A549 (cell line): ENCODE measurements around the gene MAN1A2. TPM values are rescaled to one million over a fixed set of nuclear protein-coding genes. Genes with fewer than 3 reads are reported as not detected.

ENCODE experiments used
- ATAC-seq, 2 experiments: fragments of 200-7000 bp in 1 of 2; fragments of >200 bp in 1 of 2; cut with Nextera tagmentation in 1 of 2; cut with Tn5 transposase in 1 of 2; 3 replicates each; pipeline versions ENCODE4 v1.8.0 to v1.9.1; 2018 to 2020; ENCODE audit warnings: mild to moderate bottlenecking in 1 of 2, moderate library complexity in 1 of 2
- CTCF ChIA-PET: fragments of 300-600 bp; sonication (Branson Sonifier 250); formaldehyde crosslinking; extraction: SDS; loops from one replicate; lab custom pipeline; 2021; ENCODE audit warnings: antibody characterized with exemption, inconsistent platforms; lab: Yijun Ruan, JAX
- POLR2A ChIA-PET: fragments of 350-600 bp; formaldehyde crosslinking; extraction: SDS; loops from one replicate; lab custom pipeline; 2021; ENCODE audit warnings: antibody characterized with exemption, inconsistent platforms; lab: Yijun Ruan, JAX
- DNase-seq, 2 experiments: peaks; one replicate each; pipeline versions ENCODE4 v3.0.0 to v3.0.0-alpha.2; 2011 to 2016; ENCODE audit warnings: low read depth in 1 of 2, low spot score in 1 of 2
- FAIRE-seq: peaks from 2 replicates; lab custom pipeline; 2011; peaks lifted over from hg19 to GRCh38; lab: Jason Lieb, UNC
- H3K27ac ChIP-seq, 2 experiments: fragments of >200 bp; sonication (Bioruptor Twin); formaldehyde crosslinking; 3 replicates each; pipeline ENCODE4 v1.5.1; 2016 to 2017
- H3K4me1 ChIP-seq: fragments of >200 bp; sonication (Bioruptor Twin); formaldehyde crosslinking; 3 replicates; pipeline ENCODE4 v1.6.1; 2016
- H3K4me2 ChIP-seq: fragments of >200 bp; sonication (Bioruptor Twin); formaldehyde crosslinking; 3 replicates; pipeline ENCODE4 v1.6.1; 2016
- H3K4me3 ChIP-seq: fragments of >200 bp; sonication (Bioruptor Twin); formaldehyde crosslinking; 3 replicates; pipeline ENCODE4 v1.5.1; 2016
- H3K9me3 ChIP-seq: fragments of >200 bp; sonication (Bioruptor Twin); formaldehyde crosslinking; 3 replicates; pipeline ENCODE4 v1.6.1; 2016
- CBX8 ChIP-seq: fragments of 200-600 bp; sonication (generic); IDR thresholded peaks from 2 replicates; pipeline ENCODE4 v1.6.1; 2016
- CEBPB ChIP-seq, 2 experiments: fragments of >200 bp in 1 of 2; sonication (Bioruptor Twin) in 1 of 2; formaldehyde crosslinking in 1 of 2; IDR thresholded peaks; 2 replicates each; pipeline ENCODE4 v1.6.1; 2012 to 2016
- CHD2 ChIP-seq: fragments of 150-350 bp; IDR thresholded peaks from 2 replicates; pipeline ENCODE4 v1.6.1; 2014; ENCODE audit warnings: low read length; ENCODE audit not compliant: partially characterized antibody
- EHMT2 ChIP-seq: fragments of 200-600 bp; sonication (generic); IDR thresholded peaks from 2 replicates; pipeline ENCODE4 v1.6.1; 2016; ENCODE audit warnings: antibody characterized with exemption, low read depth, mild to moderate bottlenecking, moderate library complexity
- FOSB ChIP-seq: fragments of 250-450 bp; sonication (Bioruptor Pico); IDR thresholded peaks from 2 replicates; pipeline ENCODE4 v1.5.0; 2020; ENCODE audit warnings: mild to moderate bottlenecking, moderate library complexity
- FOSL2 ChIP-seq, 2 experiments: fragments of 450-650 bp in 1 of 2; fragments of >200 bp in 1 of 2; sonication (Bioruptor Twin) in 1 of 2; formaldehyde crosslinking; IDR thresholded peaks; 2 replicates each; pipeline versions ENCODE4 v1.5.0 to v1.6.1; 2016 to 2020; ENCODE audit warnings: mild to moderate bottlenecking in 1 of 2, moderate library complexity in 1 of 2
- GATA3 ChIP-seq: IDR thresholded peaks from 2 replicates; pipeline ENCODE4 v1.6.1; 2012; ENCODE audit warnings: borderline replicate concordance
- HDAC2 ChIP-seq: fragments of 200-600 bp; sonication (generic); IDR thresholded peaks from 2 replicates; pipeline ENCODE4 v1.6.1; 2016
- HEYL ChIP-seq: fragments of 250-450 bp; sonication (Bioruptor Pico); IDR thresholded peaks from 2 replicates; pipeline ENCODE4 v1.8.0; 2021; ENCODE audit warnings: mild to moderate bottlenecking, moderate library complexity
- HOXB5 ChIP-seq: fragments of 250-450 bp; sonication (Bioruptor Pico); IDR thresholded peaks from 2 replicates; pipeline ENCODE4 v1.5.0; 2020; ENCODE audit warnings: mild to moderate bottlenecking, moderate library complexity
- KDM1A ChIP-seq: fragments of 200-600 bp; sonication (generic); IDR thresholded peaks from 2 replicates; pipeline ENCODE4 v1.6.1; 2016; ENCODE audit warnings: low read depth, mild to moderate bottlenecking
- MAX ChIP-seq: IDR thresholded peaks from 2 replicates; pipeline ENCODE4 v1.6.1; 2012
- MYC ChIP-seq: IDR thresholded peaks from 2 replicates; pipeline ENCODE4 v1.6.1; 2012; ENCODE audit warnings: mild to moderate bottlenecking, inconsistent platforms, low read length, improper control_type of control experiment, borderline replicate concordance
- NPAS2 ChIP-seq: fragments of 250-450 bp; sonication (Bioruptor Pico); IDR thresholded peaks from 2 replicates; pipeline ENCODE4 v1.8.0; 2022; ENCODE audit warnings: mild to moderate bottlenecking, moderate library complexity, borderline replicate concordance
- PHF8 ChIP-seq: fragments of 200-600 bp; sonication (generic); IDR thresholded peaks from 2 replicates; pipeline ENCODE4 v1.6.1; 2016; ENCODE audit warnings: low read depth, mild to moderate bottlenecking, antibody characterized with exemption, moderate library complexity, borderline replicate concordance
- POLR2A ChIP-seq: IDR thresholded peaks from 2 replicates; pipeline ENCODE4 v1.6.1; 2012; ENCODE audit warnings: mild to moderate bottlenecking, low read length
- POLR2AphosphoS2 ChIP-seq: conservative IDR thresholded peaks from 2 replicates; pipeline ENCODE4 v1.6.1; 2012; ENCODE audit warnings: low read length, improper control_type of control experiment, inconsistent platforms
- RAD21 ChIP-seq, 2 experiments: fragments of >200 bp in 1 of 2; sonication (Bioruptor Twin) in 1 of 2; formaldehyde crosslinking in 1 of 2; IDR thresholded peaks in 1 of 2; conservative IDR thresholded peaks in 1 of 2; 2 replicates in 1 of 2; 3 replicates in 1 of 2; pipeline ENCODE4 v1.6.1; 2012 to 2018; ENCODE audit warnings: inconsistent platforms in 1 of 2
- RARB ChIP-seq: fragments of 250-450 bp; sonication (Bioruptor Pico); IDR thresholded peaks from 2 replicates; pipeline ENCODE4 v1.8.0; 2021; ENCODE audit warnings: mild to moderate bottlenecking, moderate library complexity
- RFX5 ChIP-seq: fragments of 450-650 bp; IDR thresholded peaks from 2 replicates; pipeline ENCODE4 v1.7.1; 2014; ENCODE audit warnings: antibody characterized with exemption, mild to moderate bottlenecking, moderate library complexity
- SMC3 ChIP-seq: fragments of >200 bp; sonication (Bioruptor Twin); formaldehyde crosslinking; IDR thresholded peaks from 3 replicates; pipeline ENCODE4 v1.6.1; 2018; ENCODE audit warnings: inconsistent platforms
- TFCP2L1 ChIP-seq: fragments of 250-450 bp; sonication (Bioruptor Pico); IDR thresholded peaks from 2 replicates; pipeline ENCODE4 v1.5.0; 2021; ENCODE audit warnings: mild to moderate bottlenecking
- ZFP36 ChIP-seq: fragments of 450-650 bp; IDR thresholded peaks from 2 replicates; pipeline ENCODE4 v1.6.1; 2014; ENCODE audit warnings: borderline replicate concordance; ENCODE audit not compliant: partially characterized antibody
- ZNF302 ChIP-seq: fragments of 250-450 bp; sonication (Bioruptor Pico); IDR thresholded peaks from 2 replicates; pipeline ENCODE4 v1.9.0; 2021; ENCODE audit warnings: inconsistent platforms, mild to moderate bottlenecking, moderate library complexity
- WGBS: methylation state at CpG from one replicate; pipeline ENCODE4 v1.1.6; 2017; ENCODE audit errors: missing lambda C conversion rate; 5-methylcytosine and 5-hydroxymethylcytosine counted together
- polyA plus RNA-seq, 4 experiments: library from polyadenylated mRNA; depleted of rRNA in 3 of 4; stranded (reverse); fragments of >200 nt; fragmentation: RNase III in 1 of 4; extraction: RNeasy Plus Mini Kit Qiagen cat#74134 plus additional on column Dnase treatment in 1 of 4; gene quantifications; 2 replicates in 3 of 4; 3 replicates in 1 of 4; pipeline ENCODE4 v1.2.3, GENCODE V29; 2011 to 2017
- TF ChIP-seq, protein P1 (sequence below): fragments of 150-350 bp; IDR thresholded peaks from 2 replicates; pipeline ENCODE4 v1.6.1; 2014; ENCODE audit warnings: low read depth, mild to moderate bottlenecking, low read length
- TF ChIP-seq, protein P2 (sequence below): IDR thresholded peaks from 2 replicates; pipeline ENCODE4 v1.6.1; 2012
- TF ChIP-seq, protein P3 (sequence below): fragments of >200 bp; sonication (Bioruptor Twin); formaldehyde crosslinking; IDR thresholded peaks from 2 replicates; pipeline ENCODE4 v1.6.1; 2016

The MAN1A2 gene
- polyA plus RNA-seq, 2 of the 4 experiments (the other 2 are of a cell fraction), result 10.2 to 18.7 TPM

GRCh38 chr1:117495068-117495467, 127.8 kb downstream of the MAN1A2 start:
- no peak for DNase-seq
- no peak overlapping the region for H3K4me3 ChIP-seq
- H3K4me2 ChIP-seq, result no peak overlapping the region
- no peak for TF ChIP-seq CEBPB (IDR thresholded peaks at IDR 0.05)
- TF ChIP-seq GATA3, result no peak
- TF ChIP-seq MAX, result no peak
- no peak for TF ChIP-seq CHD2
- TF ChIP-seq POLR2AphosphoS2, result no peak
- TF ChIP-seq HOXB5 (CRISPR knock-in tag), result no peak
- no peak for TF ChIP-seq HEYL (CRISPR knock-in tag)
- no peak for TF ChIP-seq RFX5
- TF ChIP-seq HDAC2, result no peak
- TF ChIP-seq RARB, result no peak
- TF ChIP-seq, protein P1, sequence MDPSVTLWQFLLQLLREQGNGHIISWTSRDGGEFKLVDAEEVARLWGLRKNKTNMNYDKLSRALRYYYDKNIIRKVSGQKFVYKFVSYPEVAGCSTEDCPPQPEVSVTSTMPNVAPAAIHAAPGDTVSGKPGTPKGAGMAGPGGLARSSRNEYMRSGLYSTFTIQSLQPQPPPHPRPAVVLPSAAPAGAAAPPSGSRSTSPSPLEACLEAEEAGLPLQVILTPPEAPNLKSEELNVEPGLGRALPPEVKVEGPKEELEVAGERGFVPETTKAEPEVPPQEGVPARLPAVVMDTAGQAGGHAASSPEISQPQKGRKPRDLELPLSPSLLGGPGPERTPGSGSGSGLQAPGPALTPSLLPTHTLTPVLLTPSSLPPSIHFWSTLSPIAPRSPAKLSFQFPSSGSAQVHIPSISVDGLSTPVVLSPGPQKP, result no peak
- no peak for TF ChIP-seq SMC3
- no peak for TF ChIP-seq KDM1A
- no peak for TF ChIP-seq FOSL2 (IDR thresholded peaks at IDR 0.05)
- no peak for TF ChIP-seq FOSL2 (CRISPR knock-in tag; IDR thresholded peaks at IDR 0.05)
- TF ChIP-seq POLR2A, result no peak
- TF ChIP-seq NPAS2 (CRISPR knock-in tag), result no peak
- TF ChIP-seq, protein P2, sequence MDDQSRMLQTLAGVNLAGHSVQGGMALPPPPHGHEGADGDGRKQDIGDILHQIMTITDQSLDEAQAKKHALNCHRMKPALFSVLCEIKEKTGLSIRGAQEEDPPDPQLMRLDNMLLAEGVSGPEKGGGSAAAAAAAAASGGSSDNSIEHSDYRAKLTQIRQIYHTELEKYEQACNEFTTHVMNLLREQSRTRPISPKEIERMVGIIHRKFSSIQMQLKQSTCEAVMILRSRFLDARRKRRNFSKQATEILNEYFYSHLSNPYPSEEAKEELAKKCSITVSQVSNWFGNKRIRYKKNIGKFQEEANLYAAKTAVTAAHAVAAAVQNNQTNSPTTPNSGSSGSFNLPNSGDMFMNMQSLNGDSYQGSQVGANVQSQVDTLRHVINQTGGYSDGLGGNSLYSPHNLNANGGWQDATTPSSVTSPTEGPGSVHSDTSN, result no peak
- no peak for TF ChIP-seq RAD21 (conservative IDR thresholded peaks at IDR 0.05 in 1 of 2, IDR thresholded peaks at IDR 0.05 in 1 of 2)
- no peak for TF ChIP-seq MYC
- TF ChIP-seq, all 56 proteins: peak for 0
- no peak for ATAC-seq
- no peaks in the 10 kb centered on the region for H3K9me3 ChIP-seq
- no peak for FAIRE-seq
- POLR2A ChIA-PET, result no interaction called here
- no peak overlapping the region for H3K27ac ChIP-seq
- 93% methylated on average over 1 of the region's 1 CpG for whole genome bisulfite sequencing
- no peaks in the 10 kb centered on the region for H3K4me1 ChIP-seq
- CTCF ChIA-PET, result no interaction called here

DNA sequence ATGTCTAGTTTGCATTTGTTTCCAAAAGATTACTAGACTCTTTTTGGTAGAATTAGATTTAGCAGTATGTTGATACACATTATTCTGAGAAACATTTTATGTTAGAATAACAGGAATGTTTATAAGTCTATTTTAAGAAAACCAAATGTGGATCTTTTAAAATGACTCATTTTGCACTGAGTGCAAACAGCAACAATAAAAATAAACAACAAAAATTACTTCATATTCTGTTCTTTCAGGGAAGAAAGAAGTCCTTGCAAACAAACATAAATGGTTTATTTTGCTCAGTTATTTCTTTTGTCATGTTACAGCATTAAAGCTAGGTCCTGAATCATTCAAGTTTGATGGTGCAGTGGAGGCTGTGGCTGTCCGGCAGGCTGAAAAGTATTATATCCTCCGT, 131.8 kb downstream of the MAN1A2 start:
- DNase-seq (no peak), FAIRE-seq (no peak), ATAC-seq (no peak)
- Histone ChIP-seq H3K9me3 (no peaks in the 10 kb centered on the region), H3K4me3 (no peak overlapping the region), H3K4me2 (no peak overlapping the region), H3K4me1 (no peaks in the 10 kb centered on the region), H3K27ac (no peak overlapping the region)
- 97% methylated on average over 2 of the region's 2 CpGs for WGBS
- TF ChIP-seq TFCP2L1 (CRISPR knock-in tag), result no peak
- no peak for TF ChIP-seq ZFP36
- no peak for TF ChIP-seq FOSB (CRISPR knock-in tag)
- TF ChIP-seq EHMT2, result no peak
- TF ChIP-seq, protein P1, result no peak
- TF ChIP-seq RFX5, result no peak
- no peak for TF ChIP-seq PHF8
- TF ChIP-seq, protein P3, sequence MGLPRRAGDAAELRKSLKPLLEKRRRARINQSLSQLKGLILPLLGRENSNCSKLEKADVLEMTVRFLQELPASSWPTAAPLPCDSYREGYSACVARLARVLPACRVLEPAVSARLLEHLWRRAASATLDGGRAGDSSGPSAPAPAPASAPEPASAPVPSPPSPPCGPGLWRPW, result no peak
- no peak for TF ChIP-seq HOXB5 (CRISPR knock-in tag)
- TF ChIP-seq CHD2, result no peak
- no peak for TF ChIP-seq CBX8
- TF ChIP-seq POLR2AphosphoS2, result no peak
- TF ChIP-seq ZNF302 (CRISPR knock-in tag), result no peak
- CTCF ChIA-PET, result interaction anchor here (1.2 kb wide), 1 partner anchor 260 kb away, joined by 3 read pairs; no protein-coding TSS in a partner anchor
- POLR2A ChIA-PET, result no interaction called here
